Measurements from ENCODE around the gene SPIN1. TPM values are rescaled to one million over a fixed set of nuclear protein-coding genes. Genes with fewer than 3 reads are reported as not detected.
"Not testable (repeated sequence)": the region's sequence is repeated elsewhere in the genome, so short reads cannot be mapped to it uniquely, and the experiment has no call there.

The SPIN1 gene
- total RNA-seq, 4 donors from 2014 or later: 44.3 to 49.6 (median 49.5) TPM

GRCh38 chr9:88383176-88383575 lies 5.1 kb upstream of the SPIN1 start:
- intact Hi-C loops (cut with DNase I; ENCODE audit: low total_unique reads): loop anchor here (10.0 kb wide), 1 partner anchor 708 kb away; no protein-coding TSS in a partner anchor
- H3K4me3 ChIP-seq (ENCODE audit: low read depth, poor library complexity, severe bottlenecking): no peak overlapping the region
- WGBS, 2 donors: 64 to 77% methylated on average over 3 of the region's 3 CpGs
- DNase-seq (ENCODE audit: low spot score in 2 of 2): no peak
- TF ChIP-seq POLR2A (IDR thresholded peaks at IDR 0.05): no peak
- TF ChIP-seq CTCF (IDR thresholded peaks at IDR 0.05): no peak

- not testable (repeated sequence) for DNase-seq (ENCODE audit: low spot score in 2 of 2); H3K4me3 ChIP-seq (ENCODE audit: low read depth, poor library complexity, severe bottlenecking)
- WGBS, 2 donors: 93 to 96% methylated on average over 4 of the region's 4 CpGs
- intact Hi-C loops (cut with DNase I; ENCODE audit: low total_unique reads): loop anchor here (5.0 to 10.0 kb wide), 2 partner anchors 606 to 711 kb away; partner anchors contain the start of gene S1PR3
Measured at GRCh38 chr9:88386137-88386536, 2.1 kb upstream of the SPIN1 start.

- DNase-seq (ENCODE audit: low spot score in 2 of 2): peak; percentile 37 to 87
- TF ChIP-seq CTCF (IDR thresholded peaks at IDR 0.05) (no peak), POLR2A (IDR thresholded peaks at IDR 0.05) (no peak)
- H3K4me3 ChIP-seq (ENCODE audit: low read depth, poor library complexity, severe bottlenecking): no peak overlapping the region
- intact Hi-C loops (cut with DNase I; ENCODE audit: low total_unique reads): loop anchor here (5.0 to 10.0 kb wide), 2 partner anchors 605 to 712 kb away; partner anchors contain the start of gene S1PR3
- 23% methylated on average over 14 of the region's 14 CpGs for WGBS, 2 donors
Measured at GRCh38 chr9:88387036-88387551, 1.1 kb upstream of the SPIN1 start.

GRCh38 chr9:88387552-88388202 lies 567 bp upstream of the SPIN1 start:
- DNase-seq (ENCODE audit: low spot score in 2 of 2): peak; percentile 36 to 89
- peak in 1 of 2 donors; percentile 1 for TF ChIP-seq POLR2A (IDR thresholded peaks at IDR 0.05)
- no peak for TF ChIP-seq CTCF (IDR thresholded peaks at IDR 0.05)
- peak overlapping the region; percentile 63 for H3K4me3 ChIP-seq (ENCODE audit: low read depth, poor library complexity, severe bottlenecking)
- WGBS, 2 donors: 2% methylated on average over 26 to 29 of the region's 40 CpGs
- intact Hi-C loops (cut with DNase I; ENCODE audit: low total_unique reads): loop anchor here (5.0 to 10.0 kb wide), 2 partner anchors 605 to 713 kb away; partner anchors contain the start of gene S1PR3

GRCh38 chr9:88388886-88389605 lies 802 bp downstream of the SPIN1 start:
- peak in 1 of 2 donors; percentile 28 for DNase-seq (ENCODE audit: low spot score in 2 of 2)
- WGBS, 2 donors: 1% methylated on average over 24 to 27 of the region's 71 CpGs
- no peak for TF ChIP-seq POLR2A (IDR thresholded peaks at IDR 0.05)
- no peak for TF ChIP-seq CTCF (IDR thresholded peaks at IDR 0.05)
- H3K4me3 ChIP-seq (ENCODE audit: low read depth, poor library complexity, severe bottlenecking): peak overlapping the region; percentile 59
- intact Hi-C loops (cut with DNase I; ENCODE audit: low total_unique reads): loop anchor here (5.0 to 10.0 kb wide), 2 partner anchors 603 to 714 kb away; partner anchors contain the start of gene S1PR3
